ENCODE results near the gene FAM170B.

Gene FAM170B

DNA sequence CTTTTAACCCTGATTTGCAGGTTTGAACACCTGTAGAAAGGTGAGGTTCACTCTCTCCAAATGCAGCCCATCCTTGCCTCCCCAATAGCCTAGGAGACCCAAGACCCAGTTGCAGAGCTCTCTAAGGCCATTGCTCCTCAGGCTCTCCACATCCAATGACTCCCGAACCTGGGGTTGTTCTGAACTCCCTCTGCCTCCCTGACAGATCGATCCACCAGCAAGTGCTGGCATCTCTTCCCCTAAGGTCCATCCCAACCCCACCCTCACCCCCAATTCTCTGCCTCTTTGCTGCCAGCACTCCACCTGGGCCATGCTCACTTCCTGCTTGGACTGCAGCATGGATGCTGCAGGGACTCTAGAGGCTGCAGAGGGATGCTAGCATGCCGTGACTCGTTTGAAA, 19.3 kb upstream of the FAM170B start:
- in situ Hi-C loops (cut with HindIII; ENCODE audit: low sequenced_read_pairs): no loop called here
- no peak for DNase-seq (ENCODE audit: low read depth)
- TF ChIP-seq, protein P1, sequence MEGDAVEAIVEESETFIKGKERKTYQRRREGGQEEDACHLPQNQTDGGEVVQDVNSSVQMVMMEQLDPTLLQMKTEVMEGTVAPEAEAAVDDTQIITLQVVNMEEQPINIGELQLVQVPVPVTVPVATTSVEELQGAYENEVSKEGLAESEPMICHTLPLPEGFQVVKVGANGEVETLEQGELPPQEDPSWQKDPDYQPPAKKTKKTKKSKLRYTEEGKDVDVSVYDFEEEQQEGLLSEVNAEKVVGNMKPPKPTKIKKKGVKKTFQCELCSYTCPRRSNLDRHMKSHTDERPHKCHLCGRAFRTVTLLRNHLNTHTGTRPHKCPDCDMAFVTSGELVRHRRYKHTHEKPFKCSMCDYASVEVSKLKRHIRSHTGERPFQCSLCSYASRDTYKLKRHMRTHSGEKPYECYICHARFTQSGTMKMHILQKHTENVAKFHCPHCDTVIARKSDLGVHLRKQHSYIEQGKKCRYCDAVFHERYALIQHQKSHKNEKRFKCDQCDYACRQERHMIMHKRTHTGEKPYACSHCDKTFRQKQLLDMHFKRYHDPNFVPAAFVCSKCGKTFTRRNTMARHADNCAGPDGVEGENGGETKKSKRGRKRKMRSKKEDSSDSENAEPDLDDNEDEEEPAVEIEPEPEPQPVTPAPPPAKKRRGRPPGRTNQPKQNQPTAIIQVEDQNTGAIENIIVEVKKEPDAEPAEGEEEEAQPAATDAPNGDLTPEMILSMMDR (IDR thresholded peaks at IDR 0.05; ENCODE audit: low read depth, low read length, missing control alignments): no peak
- H3K4me3 ChIP-seq (ENCODE audit: low read depth, low read length): no peak overlapping the region

DNA sequence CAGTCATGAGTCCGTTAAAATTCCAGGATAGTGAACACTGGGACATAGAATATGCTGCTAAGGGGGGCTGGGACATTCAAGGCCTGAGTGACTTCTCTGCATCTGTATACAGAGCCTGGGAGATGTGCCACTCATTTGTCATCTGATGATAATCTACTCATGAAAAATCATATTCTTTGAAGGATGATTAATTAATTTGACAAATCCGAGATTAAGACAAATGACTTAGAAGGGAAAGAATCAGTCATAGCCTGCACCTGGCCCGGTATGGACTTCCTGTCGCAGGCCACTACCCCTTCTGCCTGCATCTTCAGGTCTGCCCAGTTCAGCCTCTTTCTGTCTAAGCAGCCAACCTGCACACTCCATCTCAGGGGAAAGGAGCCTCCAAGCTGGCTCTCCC, 18.8 kb upstream of the FAM170B start:
- no peak for DNase-seq (ENCODE audit: low read depth)
- in situ Hi-C loops (cut with HindIII; ENCODE audit: low sequenced_read_pairs): no loop called here
- no peak overlapping the region for H3K4me3 ChIP-seq (ENCODE audit: low read depth, low read length)
- TF ChIP-seq, protein P1 (IDR thresholded peaks at IDR 0.05; ENCODE audit: low read depth, low read length, missing control alignments): no peak

DNA sequence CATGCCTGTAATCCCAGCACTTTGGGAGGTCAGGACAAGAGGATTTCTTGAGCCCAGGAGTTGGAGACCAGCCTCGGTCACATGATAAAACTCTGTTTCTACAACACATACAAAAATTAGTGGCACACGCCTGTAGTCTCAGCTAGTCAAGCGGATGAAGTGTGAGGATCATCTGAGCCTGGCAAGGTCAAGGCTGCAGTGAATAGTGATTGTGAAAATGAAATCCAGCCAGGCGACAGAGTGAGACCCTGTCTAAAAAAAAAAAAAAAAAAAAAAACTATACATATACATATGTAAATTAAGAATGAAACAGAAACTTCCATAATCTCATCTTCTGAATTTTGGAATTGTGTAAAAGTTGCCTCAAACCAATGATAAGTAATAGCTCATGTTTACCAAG, 18.2 kb upstream of the FAM170B start:
- TF ChIP-seq, protein P1 (IDR thresholded peaks at IDR 0.05; ENCODE audit: low read depth, low read length, missing control alignments): no peak
- no peak for DNase-seq (ENCODE audit: low read depth)
- no peak overlapping the region for H3K4me3 ChIP-seq (ENCODE audit: low read depth, low read length)
- in situ Hi-C loops (cut with HindIII; ENCODE audit: low sequenced_read_pairs): no loop called here

DNA sequence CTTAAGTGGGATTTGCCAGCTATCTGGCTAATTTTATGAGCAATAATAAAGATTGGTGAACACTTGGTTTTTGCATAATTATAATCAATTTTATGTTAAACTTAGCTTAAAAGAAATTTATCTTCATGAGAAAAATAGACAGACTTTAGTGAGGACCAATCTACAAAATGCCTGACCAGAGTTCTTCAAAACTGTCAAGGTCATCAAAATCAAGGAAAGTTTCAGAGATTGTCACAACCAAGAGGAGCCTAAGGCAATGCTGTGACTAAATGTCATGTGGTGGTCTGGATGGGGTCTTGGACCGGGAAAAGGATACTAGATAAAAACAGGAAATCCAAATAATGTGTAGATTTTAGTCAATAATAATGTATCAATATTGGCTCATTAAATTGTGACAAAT, 17.7 kb upstream of the FAM170B start:
- TF ChIP-seq, protein P1 (IDR thresholded peaks at IDR 0.05; ENCODE audit: low read depth, low read length, missing control alignments): no peak
- in situ Hi-C loops (cut with HindIII; ENCODE audit: low sequenced_read_pairs): no loop called here
- no peak for DNase-seq (ENCODE audit: low read depth)
- no peak overlapping the region for H3K4me3 ChIP-seq (ENCODE audit: low read depth, low read length)

DNA sequence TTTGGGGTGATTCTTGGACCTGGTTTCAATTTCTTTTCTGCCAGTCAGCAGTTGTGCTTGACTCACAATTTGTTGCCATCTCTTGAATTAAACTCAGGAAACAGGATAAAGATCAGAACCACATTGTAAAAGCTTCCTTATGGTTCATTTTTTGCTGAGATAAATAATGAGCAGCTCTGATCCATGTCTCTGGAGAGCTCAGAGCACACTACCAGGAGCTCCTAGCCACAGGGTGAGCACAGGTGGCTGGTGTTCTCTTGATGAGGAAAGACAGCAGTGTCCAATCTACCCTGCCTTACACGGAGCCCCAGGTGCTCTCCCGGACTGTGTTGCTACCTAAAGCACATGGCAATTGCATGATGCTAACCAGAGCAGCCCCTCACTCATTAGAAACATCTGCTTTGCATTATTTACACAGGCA, 17.2 kb upstream of the FAM170B start:
- in situ Hi-C loops (cut with HindIII; ENCODE audit: low sequenced_read_pairs): no loop called here
- DNase-seq (ENCODE audit: low read depth): no peak
- TF ChIP-seq, protein P1 (IDR thresholded peaks at IDR 0.05; ENCODE audit: low read depth, low read length, missing control alignments): no peak
- no peak overlapping the region for H3K4me3 ChIP-seq (ENCODE audit: low read depth, low read length)

DNA sequence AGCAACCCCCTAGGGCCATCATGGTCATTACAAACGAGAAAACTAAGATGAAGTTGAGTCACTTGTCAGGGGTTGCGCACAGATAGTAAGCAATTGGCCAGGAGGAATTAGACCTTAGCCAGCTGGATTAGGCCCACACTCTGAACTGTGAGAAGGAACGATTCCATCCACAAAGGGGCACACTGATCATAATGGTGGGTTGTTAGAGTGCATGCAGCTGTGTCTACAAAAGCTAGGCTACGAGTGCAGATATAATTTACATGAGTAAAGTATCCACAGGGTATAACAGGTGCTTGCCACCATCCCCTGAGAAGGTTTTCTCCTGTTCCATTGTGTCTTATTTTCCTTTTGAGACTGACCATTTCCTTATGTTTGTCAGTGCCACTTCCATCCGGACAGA, 16.6 kb upstream of the FAM170B start:
- in situ Hi-C loops (cut with HindIII; ENCODE audit: low sequenced_read_pairs): no loop called here
- TF ChIP-seq, protein P1 (IDR thresholded peaks at IDR 0.05; ENCODE audit: low read depth, low read length, missing control alignments): no peak
- H3K4me3 ChIP-seq (ENCODE audit: low read depth, low read length): no peak overlapping the region
- DNase-seq (ENCODE audit: low read depth): no peak

DNA sequence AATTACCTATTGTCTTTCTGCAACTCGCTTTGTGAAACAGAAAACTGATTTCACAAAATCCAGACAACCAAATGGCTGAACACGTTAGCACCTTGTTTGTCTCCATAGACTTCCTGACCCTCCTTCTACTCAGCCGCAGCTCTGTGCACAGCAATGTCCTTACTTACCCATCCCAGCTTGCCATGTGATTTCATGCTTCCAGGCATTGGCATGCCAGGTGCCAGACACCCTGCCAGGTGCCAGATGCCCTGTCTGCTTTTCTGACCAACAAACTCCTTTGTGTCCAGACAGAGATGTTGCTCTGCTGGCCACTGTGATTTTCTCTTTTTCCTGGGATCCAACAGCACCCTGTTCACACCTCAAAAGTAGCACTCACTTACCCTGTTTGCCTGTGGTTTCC, 16.1 kb upstream of the FAM170B start:
- DNase-seq (ENCODE audit: low read depth): no peak
- TF ChIP-seq, protein P1 (IDR thresholded peaks at IDR 0.05; ENCODE audit: low read depth, low read length, missing control alignments): no peak
- H3K4me3 ChIP-seq (ENCODE audit: low read depth, low read length): no peak overlapping the region
- in situ Hi-C loops (cut with HindIII; ENCODE audit: low sequenced_read_pairs): no loop called here
